Hematopoietic multipotent progenitor cell treated with erythropoietin and hydrocortisone succinate and interleukin-3 and kit ligand, for 17 days (in vitro differentiated cells): ENCODE measurements around the gene LMAN1L.

Experiments
- DNase-seq: peaks from one replicate; pipeline ENCODE4 v3.0.0-alpha.2; 2015; ENCODE audit warnings: low spot score

LMAN1L gene

DNA sequence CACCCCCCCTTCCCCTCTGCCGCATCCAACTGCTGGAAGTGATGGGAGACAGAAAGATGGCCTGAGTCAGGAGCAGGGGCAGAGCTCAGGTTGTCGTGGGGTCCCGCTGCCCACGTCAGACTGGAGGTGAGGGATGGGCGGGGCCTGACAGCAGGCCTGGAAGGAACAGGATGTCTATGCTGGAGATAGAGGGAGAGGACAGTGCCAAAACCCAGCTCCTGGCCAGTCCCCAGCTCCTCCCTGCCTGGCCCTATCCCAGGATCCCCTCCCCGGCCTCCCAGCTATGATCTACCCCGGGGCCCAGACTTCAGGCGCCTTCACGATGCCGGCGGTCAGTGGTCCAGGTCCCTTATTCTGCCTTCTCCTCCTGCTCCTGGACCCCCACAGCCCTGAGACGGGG, at the start of gene LMAN1L:
TSS of gene LMAN1L (plus strand) at position 303 of the 400 bp plus-strand sequence. CDS start at position 323, 20 bp downstream.
- DNase-seq: no peak

DNA sequence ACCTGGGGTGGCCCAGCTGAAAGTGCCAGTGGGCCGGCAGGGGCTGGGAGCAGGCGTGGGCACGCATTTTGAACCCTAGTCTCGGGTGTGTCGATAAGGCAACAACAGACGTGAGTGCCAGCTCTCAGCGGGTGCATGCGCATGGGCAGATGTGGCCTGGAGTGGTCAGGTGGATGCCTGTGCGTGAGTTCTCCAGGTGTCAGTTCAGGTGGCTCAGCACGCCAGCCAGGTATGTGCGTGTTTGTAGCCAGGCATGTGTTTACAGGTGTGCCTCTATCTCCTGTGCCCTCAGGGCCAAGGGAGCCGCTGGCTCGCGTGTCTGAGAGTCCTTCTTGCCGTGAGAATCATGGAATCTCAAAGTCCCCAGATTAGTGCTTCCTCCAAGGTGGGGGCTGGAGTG, 49.2 kb upstream of the LMAN1L start:
- DNase-seq: no peak

DNA sequence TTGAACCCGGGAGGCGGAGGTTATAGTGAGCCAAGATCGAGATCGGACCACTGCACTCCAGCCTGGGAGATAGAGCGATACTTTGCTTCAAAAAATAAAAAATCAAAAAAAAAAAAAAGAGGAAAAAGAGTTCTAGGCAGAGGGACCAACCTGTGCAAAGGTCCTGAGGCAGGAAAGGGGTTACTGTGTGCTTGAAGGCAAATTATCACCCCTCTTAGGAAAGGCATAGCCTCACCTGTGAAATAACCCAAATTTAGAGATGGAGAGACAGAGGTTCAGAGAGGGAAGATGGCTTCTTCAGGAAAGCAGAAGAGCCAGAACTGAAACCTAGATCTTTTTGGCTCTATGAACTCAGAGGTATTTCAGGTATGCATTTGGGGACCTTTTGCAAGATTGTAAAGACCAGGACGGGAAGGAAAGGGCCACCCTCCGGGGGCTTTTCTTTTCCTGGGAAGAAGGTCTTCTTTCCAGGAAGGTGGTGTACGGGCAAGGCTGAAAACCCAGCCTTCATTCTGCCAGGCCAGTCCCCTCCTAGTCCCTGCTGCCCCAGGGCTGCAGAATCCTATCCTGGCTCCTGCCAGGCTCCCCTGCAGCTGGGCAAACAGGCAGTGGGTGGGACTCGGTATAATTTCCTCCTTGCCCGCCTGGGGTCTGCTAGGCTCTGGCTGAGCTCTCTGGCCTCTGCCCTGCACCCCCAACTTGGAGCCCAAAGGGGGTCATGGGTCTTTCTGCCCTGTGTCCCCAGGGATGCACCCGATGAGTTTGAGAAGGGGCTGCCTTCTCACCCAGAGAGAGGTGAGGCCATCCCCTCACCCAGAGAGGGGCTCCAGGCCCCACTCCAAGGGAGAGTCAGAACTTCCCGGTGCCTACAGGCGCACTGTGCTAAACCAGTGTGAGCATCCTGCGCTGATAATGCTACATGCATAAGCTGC, 45.2 kb upstream of the LMAN1L start:
- DNase-seq: no peak

DNA sequence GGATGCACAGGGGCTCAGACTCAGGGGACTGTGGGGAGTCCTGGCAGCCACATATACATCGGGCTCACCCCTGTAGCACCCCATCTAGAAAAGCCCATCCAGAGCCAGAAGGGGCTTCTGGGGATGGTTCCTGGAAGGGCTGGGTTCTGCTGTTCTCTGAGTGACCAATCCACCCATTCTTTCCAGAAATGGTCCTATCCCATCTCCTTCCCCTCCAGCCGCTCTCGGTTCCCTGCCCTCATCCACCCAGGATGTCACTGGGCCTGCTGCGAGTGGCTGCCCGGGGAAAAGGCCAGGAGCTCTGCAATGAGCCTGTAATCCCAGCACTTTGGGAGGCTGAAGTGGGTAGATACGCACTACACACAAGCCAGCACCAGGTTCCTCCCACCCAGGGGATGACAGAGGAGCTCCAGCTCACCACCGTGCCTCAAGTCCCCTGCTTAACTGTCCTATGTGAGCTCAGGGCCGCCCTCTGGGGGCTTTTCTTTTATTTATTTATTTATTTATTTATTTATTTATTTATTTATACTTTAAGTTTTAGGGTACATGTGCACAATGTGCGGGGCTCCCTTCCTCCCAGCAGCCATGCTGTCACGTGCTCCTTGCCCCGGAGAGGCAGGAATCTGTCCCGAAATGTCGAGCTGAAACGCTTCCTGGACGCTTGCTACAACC, 44.4 kb upstream of the LMAN1L start:
- no peak for DNase-seq

DNA sequence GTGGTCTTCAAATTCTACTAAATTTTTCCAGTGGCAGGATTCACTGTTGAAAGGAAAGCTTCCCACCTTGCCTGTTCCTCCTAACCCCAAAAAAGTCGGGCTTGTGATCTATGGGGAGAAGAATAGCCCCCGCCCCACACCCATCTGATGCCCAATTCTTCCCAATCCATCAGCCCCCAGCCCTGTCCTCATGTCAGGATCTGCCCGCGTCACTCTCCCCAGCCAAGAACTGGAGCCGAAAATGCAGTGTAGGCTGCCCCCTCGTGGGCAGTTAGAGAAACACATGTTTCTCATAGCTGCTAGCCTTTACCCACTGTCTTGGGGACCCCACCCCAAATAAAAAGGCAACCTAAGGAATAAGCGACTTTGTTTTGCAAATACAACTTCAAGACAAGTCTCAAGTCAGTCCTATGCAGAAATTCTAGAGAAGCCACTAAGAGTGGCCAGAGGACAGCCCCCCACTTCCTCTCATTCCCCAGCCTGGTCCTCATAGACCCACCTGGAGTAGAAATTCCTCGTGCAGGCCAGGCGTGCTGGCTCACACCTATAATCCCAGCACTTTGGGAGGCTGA, 43.8 kb upstream of the LMAN1L start:
- peak; percentile 68 for DNase-seq

DNA sequence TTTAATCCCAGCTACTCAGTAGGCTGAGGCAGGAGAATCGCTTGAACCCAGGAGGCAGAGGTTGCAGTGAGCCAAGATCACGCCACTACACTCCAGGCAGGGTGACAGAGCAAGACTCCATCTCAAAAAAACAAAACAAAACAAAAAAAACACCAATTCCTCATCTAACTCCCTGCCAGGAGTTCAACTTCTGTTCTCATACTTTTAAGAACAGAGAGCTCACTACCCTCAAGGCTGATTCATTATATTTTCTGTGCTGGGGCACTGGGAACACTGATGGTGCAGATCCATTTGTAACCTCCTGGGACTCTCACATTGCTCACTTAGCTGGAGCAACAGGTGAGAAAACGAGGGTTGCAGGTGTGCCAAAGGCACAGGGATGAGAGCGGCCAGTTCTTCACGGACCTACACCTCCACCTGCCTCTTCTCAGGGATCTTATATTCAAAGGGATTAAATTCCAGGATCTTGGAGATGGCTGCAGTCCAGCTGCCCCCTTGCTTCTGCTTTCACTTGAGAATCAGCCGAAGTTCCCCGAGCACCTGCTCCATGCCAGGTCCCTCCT, 43.1 kb upstream of the LMAN1L start:
- no peak for DNase-seq

DNA sequence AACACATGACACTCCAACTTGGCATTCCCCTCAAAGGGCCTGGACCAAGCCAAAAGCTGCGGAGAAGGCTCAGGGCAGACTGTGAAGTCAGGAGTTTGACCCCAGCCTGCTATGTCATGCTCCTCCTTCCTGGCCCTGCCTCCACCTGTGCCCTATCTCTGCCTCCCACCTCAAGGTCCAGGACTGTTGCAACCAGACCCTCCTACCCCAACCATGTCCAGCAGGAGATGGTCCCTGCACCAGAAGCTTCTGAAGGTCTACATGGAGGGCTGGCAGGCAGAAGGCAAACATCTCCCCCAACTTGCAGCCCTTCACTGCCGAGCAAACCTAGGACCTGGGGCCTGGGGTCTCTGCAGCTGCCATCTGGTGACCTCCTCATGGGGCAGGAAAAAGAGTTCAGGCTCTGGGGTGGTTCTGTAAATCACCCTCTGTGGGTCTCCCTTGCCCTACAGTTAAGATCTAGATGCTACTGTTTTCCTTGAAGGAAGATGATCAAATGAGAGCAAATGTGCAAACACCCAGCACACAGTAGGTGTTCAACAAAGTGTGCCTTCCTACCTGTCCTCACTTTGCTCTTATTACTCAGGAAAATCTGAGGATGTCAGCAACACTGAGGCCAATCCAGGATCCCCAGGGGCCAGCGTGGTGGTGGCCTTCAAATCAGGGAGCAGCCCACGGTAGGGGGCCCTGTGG, 42.3 kb upstream of the LMAN1L start:
- no peak for DNase-seq

DNA sequence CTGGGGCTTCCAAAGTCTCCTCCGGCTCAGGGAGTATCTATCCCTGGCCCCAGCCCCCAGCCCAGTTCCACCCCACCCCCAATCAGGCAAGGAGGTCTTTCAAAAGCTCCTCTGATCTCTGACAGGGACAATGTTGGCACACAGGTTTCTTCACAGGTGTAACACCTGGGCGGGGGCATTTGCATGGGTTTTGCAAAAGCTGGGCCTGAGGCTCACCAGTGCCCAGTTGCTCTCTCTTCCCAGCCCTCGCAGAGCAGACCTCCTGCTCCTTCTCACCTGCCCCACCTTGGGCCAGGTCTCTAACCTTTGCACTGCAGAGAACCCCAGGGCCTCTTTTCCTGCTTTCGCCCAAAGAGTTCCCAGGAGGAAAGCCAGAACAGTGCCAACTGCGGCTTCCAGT, 39.3 kb upstream of the LMAN1L start:
- DNase-seq: no peak

DNA sequence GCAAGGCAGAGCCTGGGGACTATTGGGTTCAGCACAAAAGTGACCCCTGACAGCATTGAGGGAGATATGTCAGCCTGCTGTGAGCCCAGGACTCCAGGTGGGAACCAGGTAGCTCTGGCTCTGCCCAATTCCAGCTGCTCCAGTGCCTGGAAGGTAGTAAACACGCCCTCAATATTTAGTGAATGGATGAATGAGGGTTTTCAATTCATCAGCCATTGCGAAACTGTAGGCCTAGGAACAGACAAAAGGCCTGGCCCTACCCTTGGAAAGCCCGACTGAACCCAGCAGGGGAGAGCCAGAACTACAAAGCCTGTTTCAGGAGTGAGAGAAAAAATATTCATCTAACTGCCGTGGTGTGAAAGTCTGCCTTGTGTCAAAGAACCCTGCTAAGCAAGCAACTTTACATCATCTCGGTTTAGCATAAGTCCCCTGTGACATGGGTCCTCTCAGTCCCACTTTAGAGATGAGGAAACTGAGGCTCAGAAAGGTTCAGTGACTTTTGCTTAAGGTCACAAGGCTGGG, 38.8 kb upstream of the LMAN1L start:
- DNase-seq: no peak

DNA sequence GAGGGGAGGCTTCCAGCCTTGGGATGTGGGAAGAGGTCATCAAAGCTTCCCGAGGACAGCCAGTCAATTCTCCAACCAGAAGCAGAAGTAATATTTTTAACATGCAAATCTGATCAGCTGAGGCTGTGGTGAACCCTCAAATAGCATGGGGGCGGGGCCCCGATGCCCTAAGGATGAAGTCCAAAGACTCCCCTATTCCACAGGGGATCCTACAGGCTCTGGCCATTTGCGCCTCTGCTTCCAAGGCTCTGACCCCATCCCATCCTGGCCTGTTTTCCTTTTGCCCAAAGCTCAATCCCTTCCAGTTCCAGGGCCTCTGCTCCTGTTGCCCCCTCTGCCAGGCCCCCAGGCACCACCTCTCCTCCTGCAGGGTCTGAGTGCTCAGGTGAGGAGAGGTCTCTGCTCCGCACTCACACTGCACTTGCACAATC, 37.5 kb upstream of the LMAN1L start:
- DNase-seq: no peak

DNA sequence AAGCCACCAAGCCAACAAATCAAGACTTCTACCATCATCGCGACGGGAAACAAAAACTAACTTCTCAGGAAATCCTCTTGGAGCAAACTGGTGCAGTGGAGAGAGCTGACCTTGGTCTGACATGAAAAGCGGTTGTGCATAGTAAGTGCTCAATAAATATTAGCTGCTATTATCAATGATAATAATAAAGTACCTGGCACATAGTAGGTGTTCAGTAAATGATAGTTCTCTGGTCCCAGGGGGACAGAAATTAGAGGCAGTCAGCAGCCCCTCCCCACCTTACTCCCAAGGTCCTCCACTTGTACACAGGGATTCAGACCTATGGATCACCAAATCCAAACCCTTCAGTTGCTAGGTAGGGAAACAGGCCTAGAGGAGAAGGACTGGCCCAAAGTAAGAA, 36.7 kb upstream of the LMAN1L start:
- no peak for DNase-seq

DNA sequence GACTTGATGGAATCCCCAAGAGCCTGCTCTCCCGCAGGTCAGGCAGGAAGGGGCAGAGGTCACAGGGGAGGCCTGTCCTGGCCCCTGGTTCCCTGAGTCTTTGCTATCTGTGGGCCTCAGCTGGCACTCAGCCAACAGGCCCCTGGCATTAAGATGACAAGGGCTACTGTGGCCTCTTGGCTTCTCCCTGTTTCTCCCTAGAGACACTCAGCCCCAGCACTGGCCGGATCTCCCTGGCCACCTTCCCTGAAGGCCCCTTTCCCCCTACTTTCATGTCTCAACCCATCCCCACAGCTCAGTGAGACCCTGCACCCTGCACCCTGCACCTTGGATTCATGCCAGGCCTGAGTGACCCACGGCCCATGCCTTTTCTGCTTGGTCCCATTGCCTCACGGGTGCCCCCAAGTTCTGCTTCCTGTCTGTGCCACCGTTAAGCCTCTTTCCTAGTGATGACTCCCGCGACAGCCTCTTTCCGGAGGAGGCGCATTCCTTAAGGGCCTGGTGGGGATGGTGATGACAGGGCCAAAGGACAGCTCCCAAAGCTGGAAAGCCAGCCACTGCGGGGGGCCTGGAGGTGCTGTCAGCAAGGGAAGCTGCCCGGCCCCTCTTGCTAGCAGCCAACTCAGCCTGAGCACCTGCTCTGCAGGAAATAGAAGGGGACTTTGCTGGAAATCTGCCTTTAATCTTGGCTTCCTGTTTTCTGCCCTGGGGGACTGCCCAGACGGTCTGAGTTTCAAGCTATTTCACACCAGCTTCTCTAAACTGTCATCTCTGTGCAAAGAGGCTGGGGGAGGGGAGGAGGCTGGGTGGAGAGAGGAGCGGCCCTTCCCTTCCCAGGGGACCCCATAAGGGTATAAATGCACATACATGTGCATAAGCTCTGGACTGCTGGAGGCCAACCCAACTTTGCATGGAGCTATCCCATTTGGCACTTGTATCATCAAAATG, 35.5 kb upstream of the LMAN1L start:
- no peak for DNase-seq

DNA sequence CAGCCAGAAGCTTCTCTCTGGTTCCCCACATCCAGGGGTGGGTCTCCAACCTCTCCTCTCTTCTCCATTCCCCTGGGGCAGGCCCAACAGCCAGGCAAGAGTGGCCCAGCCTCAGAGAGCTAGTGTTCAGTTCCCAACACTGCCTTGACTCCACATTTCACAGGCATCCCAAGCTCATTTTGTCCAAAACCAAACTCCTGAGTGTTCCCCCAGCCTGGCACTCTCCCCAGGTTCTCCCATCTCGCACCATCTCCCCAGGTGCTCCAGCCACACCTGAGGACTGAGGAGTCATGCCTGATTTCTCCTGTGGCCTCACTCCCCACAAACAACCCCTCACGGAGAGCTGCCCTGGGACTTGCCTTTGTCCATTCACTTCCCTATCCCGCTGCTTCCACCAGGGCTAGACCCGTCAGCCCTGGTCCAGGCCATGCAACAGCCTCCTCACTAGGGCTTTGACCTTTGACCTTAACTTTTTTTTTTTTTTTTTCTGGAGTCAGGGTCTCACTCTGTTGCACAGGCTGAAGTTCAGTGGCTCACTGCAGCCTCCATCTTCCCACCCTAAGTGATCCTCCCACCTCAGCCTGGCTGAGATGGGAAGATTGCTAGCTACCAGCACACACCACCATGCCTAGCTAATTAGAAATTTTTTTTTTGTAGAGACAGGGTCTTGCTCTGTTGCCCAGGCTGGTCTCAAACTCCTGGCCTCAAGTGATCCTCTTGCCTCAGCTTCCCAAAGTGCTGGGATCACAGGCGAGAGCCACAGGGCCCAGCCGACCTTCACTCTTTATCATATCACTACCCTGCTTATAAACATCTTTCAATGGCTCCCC, 34.7 kb upstream of the LMAN1L start:
- DNase-seq: no peak

DNA sequence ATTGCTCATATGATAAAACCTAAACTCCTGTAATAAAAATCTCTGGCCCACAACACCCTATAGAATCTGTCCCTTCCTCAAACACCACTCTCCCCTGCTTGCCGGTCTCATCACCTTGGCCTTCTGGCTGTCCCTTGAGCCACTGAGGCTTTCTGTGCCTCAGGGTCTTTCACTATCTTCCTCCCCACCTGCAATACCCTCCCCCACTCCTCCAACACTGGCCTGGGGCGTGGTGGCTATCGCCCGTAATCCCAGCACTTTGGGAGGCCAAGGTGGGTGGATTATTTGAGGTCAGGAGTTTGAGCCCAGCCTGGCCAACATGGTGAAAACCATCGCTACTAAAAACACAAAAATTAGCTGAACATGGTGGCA, 34.0 kb upstream of the LMAN1L start:
- no peak for DNase-seq

DNA sequence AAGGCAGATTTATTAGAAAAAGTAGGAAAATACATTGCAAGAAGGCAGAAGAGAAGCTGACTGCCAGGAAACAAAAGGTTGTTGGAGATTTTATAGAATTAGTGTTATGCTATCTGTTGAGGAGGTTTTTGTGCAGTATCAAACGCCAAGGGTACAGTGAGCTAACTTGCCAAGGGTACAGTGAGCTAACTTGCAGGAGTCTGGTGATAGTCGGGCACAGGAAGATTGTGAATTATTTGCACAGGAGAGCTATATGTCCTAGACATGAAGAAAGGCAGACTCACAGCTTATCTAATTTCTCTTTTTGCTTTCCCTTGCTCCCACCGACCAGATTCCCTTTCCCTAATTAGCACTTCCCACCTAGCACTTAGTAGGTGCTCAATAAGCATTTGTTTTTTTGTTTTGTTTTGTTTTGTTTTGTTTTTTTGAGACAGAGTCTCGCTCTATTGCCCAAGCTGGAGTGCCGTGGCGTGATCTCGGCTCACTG, 33.4 kb upstream of the LMAN1L start:
- no peak for DNase-seq

DNA sequence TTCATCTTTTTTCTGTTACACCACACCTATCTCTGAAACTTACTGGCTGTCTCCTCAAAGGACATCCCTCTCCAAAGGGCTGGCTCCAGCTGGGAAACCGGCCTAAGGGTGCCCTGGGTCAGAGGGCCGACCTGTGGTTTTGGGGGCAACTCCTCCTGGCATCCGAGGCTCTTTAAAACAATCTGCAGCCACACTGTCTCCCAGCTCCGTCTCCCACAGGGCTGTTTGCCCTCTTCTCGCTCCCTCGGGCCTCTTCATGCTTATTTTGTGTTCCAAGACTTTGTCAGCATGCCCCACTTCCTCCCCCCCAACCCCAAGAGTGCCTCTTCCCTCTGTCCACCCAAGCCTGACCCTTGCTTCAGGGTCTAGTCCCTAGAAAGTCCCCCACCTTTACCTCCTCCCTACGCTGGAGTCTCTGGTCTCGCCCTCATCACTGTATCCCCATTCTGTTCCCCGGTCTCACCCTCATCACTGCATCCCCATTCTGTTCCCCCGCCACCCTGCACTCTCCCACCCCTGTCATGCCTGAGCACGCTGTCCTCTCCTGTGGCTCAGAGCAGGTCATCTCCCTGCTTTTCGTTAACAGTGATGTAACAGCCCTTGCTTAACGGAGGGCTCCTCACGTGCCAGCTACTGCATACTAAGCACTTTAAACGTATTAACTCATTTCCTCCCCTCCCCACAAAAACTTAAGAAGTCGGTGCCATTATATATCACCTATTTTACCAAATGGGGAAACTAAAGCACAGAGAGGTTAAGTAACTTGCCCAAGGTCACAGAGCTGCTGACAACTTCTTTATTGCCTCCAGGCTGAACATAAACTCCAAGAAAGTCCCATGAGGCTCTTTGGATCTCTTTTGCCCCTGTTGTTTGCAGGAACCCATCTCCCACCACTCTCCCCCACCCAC, 31.9 kb upstream of the LMAN1L start:
- DNase-seq: no peak

DNA sequence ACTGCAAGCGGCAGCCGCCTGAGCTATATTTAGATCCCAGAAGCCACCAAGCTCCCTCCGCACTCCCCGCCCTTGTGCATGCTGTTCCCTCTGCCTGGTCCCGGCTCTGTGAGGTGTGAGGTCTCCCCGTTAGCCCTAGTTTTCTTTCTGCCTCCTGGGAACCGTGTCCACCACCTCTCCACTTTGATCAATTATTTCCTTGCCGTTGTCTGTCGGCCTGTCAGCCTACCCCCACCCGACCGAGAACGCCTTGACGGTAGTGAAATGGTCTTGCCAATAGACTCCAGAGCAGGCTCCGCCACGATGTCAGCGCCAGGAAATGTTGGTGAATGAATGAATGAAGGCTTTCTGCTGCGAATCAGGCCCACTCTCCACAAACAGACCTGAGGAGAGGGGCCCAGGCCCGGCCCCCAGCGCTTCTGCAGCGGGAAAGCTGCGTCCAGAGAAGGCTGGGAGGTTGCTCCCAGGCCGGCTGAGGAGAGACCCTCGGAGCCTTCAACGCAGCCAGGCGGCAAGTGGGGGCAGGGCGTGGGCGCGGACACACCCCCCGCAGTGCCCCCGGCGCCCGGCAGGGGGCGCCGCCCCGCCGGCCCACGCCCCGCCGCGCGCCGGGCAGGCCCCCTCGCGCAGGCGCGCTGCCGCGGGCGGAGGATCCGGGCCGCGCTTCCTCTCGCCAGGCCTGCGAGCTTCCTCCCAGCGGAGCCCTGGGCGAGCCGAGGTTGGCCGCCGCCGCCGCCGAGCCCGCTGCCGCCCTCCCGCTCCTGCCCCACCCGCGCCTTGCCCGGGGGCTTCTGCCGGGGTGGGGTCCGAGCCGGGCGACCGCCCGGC, 31.0 kb upstream of the LMAN1L start, which contains the start of gene CSK:
TSS of gene CSK (plus strand) at position 650 of the 828 bp plus-strand sequence. CDS start 16,218 bp downstream, outside the sequence.
- peak; percentile 88 for DNase-seq
